EH (cell line): ENCODE data around the gene CALHM2.

ENCODE experiments used
- DNase-seq: peaks from one replicate; pipeline ENCODE4 v3.0.0-alpha.2; 2015; ENCODE audit warnings: low read depth

CALHM2 gene

GRCh38 chr10:103416436-103417147 is 35.6 kb downstream of the CALHM2 start:
- DNase-seq, result peak; percentile 72

- no peak for DNase-seq
Observed at GRCh38 chr10:103415581-103415980, 36.6 kb downstream of the CALHM2 start.

GRCh38 chr10:103413564-103413963 is 38.6 kb downstream of the CALHM2 start:
- no peak for DNase-seq

GRCh38 chr10:103397191-103397825 is 54.9 kb downstream of the CALHM2 start:
- DNase-seq, result peak; percentile 7

GRCh38 chr10:103396789-103397087 is 55.4 kb downstream of the CALHM2 start:
- DNase-seq, result no peak
